GM12873 (cell line): ENCODE measurements around the gene TM4SF20.

ENCODE experiments used
- CTCF ChIP-seq: IDR thresholded peaks from 2 replicates; pipeline ENCODE4 v1.5.1; 2012; ENCODE audit warnings: low read depth, mild to moderate bottlenecking, moderate library complexity, low read length, control low read depth; ENCODE audit not compliant: insufficient read depth; ENCODE audit errors: missing control alignments

The TM4SF20 gene

GRCh38 chr2:227379095-227379494 lies at the start of gene TM4SF20:
Gene TM4SF20 (minus strand): TSS chr2:227379306. CDS start chr2:227379268, 38 bp downstream.
- no peak for TF ChIP-seq CTCF

DNA sequence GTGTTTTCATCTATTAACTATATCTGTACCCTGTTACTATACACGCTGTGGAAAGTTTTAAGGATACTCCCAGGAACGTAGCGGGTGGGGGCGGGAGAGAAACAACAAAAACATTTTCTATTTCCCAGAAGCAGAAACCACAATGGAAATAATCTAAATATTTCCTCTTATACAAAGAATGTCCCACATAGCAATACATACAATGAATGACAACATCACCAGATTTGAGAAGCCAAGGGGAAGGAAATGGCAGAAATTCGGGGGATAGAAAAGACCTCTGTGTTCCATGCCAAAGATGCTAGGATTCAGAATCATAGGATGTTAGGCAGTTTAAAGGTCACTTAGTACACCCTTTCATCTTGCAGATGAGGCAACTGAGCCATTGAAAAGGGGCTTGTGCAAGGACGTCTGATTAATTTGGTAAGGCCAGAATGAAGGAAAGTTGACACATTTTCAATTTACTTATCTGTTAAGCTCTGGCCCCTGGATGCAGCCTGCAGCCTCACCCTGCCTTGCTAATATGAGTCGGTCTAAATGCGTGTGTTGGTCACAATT lies 49.7 kb upstream of the TM4SF20 start:
- no peak for TF ChIP-seq CTCF

DNA sequence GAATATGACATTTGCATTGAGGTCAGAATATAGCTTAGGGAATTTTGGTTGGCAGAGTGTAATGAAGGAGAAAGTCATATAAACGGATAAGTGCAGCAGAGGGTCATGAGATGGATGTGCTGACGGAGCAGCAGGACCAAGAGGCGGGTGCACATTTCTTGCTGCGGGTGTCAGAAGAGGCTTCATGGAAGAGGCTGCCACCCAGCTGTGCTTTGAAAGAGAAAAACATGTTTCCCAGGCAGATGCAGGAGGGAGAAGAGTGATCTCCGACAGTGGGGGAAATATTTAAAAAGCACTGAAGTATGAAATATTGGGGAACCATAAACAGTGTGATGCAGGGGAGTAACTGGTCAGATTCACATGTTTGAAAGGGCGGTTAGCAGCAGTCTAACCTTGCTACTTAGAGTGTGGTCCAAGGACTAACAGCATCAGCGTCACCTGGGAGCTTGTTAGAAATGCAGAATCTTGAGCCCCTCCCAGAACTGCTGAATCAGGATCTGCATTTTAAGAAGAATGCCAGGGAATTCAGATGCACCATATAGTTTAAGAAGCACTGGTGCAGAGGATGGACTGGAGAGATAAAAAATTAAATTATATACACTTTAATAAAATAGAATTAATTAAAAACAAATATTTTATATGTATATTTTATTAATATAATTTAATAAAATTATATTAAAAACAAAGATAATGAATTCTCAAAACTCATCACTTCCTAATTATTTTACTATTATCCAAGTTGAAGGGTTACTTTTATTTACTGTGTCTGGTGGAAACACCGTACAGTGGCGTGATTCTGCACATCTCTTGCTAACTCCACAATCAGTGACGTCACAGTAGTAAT lies 44.8 kb upstream of the TM4SF20 start:
- TF ChIP-seq CTCF: no peak

DNA sequence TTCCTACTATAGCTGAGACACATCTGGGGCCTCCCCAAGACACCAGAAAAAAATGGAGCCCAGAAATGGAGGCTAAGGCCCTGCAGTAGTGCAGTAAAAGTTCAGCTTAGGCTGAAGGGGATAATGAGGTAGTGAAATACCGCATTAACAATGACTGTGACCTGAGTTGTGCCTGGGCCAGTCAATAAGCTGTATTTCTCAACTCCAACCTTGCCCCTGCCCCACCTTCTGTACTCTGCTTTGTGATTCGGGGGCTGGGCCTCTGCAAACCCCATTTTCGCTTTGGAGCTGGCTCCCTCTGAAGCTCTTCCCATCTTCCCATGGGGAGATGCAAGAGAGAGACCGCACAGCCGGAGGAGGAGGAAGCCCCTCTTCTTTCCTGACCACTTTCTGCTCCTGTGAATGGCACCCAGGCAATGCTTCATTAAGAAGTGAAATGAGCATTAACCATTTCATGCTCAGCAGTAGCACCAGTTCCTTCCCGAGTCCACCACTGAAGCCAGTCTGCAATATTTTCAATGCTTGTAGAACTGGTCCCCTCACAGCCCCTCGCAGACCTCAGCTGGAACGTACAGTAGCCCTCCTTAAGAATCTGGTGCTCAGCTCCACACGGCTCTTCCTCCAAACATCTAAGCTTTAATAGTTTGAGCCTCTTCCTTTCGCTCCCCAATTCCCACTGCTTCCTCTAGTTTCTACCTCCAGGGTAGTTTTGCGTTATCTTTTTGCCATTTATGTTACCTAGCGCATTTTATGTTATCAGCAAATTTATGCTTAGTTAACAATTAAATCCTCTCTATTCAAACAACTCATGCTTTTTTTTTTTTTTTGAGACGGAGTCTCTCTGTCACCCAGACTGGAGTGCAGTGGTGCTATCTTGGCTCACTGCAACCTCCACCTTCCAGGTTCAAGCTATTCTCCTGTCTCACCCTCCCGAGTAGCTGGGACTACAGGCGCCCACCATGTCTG lies 41.3 kb upstream of the TM4SF20 start:
- no peak for TF ChIP-seq CTCF

- no peak for TF ChIP-seq CTCF
These were observed 37.6 kb upstream of the TM4SF20 start for GRCh38 chr2:227416701-227417100.

DNA sequence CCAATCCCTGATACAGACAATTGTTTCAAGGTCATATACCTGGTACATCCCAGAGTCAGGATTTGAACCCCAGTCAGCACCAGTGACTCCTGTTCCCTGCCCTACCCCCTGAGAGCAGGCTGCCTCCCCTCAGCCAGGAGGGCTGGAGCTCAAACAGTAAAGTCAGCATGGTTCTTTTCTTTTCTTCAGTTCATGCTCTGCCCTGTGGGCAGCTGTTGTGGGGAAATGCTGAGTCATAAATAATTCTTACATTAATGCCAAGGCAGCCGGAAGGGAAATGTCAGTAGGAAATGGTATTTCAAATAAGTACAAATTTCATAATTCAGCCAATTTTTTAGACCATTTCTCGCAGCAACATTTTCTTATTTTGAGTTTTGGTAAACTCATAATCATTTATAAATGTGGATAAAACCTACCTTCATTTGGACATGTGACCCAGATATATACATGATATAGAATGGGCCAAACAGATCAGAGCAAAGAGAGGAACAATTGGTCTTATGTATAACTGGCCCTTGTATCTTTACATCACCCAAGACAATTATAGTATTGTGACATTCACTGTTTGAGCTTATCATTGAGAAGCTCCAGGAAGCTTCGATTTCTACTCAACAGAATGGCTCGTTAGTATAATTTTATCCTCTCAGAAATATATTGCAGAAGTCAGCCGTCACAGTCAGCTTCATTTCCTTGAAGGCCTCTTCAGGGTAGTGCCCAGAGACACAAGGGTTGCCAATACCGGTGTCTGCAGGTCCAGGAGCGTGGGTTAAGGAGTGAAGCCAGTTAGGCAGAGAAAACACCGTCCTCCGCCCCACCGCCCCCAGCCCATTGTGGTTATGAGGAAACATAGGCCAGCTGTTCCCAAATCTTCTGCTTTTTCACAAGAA lies 36.7 kb upstream of the TM4SF20 start:
- TF ChIP-seq CTCF: no peak
